AG04450 (cell line): ENCODE results near the gene CLDN1. TPM values are rescaled to one million over a fixed set of nuclear protein-coding genes. Genes with fewer than 3 reads are reported as not detected.

ENCODE experiments used
- CTCF ChIA-PET: fragments of 300-600, 350-600 bp; formaldehyde crosslinking; extraction: SDS; loops from one replicate; lab custom pipeline; 2022; ENCODE audit warnings: antibody characterized with exemption, inconsistent platforms; lab: Charles Lee
- POLR2A ChIA-PET: fragments of 350-600 bp; formaldehyde crosslinking; extraction: SDS; loops from one replicate; lab custom pipeline; 2021; ENCODE audit warnings: antibody characterized with exemption, inconsistent platforms; lab: Yijun Ruan, JAX
- DNase-seq: peaks from one replicate; pipeline ENCODE4 v3.0.0-alpha.2; 2011; ENCODE audit warnings: low read depth, low spot score
- H3K27ac ChIP-seq: one replicate; pipeline ENCODE4 v1.5.1; 2012; ENCODE audit warnings: low read depth, low read length, control low read depth
- H3K27me3 ChIP-seq: one replicate; pipeline ENCODE4 v1.6.0; 2012; ENCODE audit warnings: low read length; ENCODE audit not compliant: control insufficient read depth, insufficient read depth
- H3K4me3 ChIP-seq: 2 replicates; pipeline ENCODE4 v1.5.1; 2011; ENCODE audit warnings: mild to moderate bottlenecking, low read depth, low read length, control low read depth
- H3K9me3 ChIP-seq: 2 replicates; pipeline ENCODE4 v1.5.1; 2012; ENCODE audit warnings: low read length; ENCODE audit not compliant: control insufficient read depth, insufficient read depth
- polyA plus RNA-seq: library from polyadenylated mRNA; depleted of rRNA; stranded (reverse); fragments of >200 nt; gene quantifications from 2 replicates; pipeline ENCODE4 v1.2.3, GENCODE V29; 2011; rRNA removed
- TF ChIP-seq, protein P1 (sequence below): IDR thresholded peaks from 2 replicates; pipeline ENCODE4 v1.5.1; 2011; ENCODE audit warnings: low read depth, low read length, control low read depth, inconsistent platforms

Gene CLDN1
- polyA plus RNA-seq, 1 experiment, result 9.6 TPM

DNA sequence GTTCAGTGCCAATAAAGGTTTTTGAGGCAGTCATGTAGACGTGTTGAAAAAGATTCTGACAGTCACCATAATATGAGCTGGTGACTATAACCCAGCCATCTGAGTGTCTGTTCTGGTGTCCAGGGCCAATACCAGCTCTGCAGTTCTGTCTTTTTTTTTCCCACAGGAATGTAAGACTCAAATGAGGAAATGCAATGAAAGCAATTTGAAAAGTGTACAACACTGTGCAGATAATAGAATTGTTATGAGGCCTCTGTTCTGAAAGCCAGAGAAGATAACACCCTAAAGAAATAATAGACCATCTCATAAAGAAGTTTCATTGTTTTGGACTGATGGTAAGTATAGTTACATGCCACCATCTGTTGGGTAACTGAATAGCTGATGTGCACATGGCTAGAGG lies 57.1 kb downstream of the CLDN1 start:
- DNase-seq, result no peak
- TF ChIP-seq, protein P1, sequence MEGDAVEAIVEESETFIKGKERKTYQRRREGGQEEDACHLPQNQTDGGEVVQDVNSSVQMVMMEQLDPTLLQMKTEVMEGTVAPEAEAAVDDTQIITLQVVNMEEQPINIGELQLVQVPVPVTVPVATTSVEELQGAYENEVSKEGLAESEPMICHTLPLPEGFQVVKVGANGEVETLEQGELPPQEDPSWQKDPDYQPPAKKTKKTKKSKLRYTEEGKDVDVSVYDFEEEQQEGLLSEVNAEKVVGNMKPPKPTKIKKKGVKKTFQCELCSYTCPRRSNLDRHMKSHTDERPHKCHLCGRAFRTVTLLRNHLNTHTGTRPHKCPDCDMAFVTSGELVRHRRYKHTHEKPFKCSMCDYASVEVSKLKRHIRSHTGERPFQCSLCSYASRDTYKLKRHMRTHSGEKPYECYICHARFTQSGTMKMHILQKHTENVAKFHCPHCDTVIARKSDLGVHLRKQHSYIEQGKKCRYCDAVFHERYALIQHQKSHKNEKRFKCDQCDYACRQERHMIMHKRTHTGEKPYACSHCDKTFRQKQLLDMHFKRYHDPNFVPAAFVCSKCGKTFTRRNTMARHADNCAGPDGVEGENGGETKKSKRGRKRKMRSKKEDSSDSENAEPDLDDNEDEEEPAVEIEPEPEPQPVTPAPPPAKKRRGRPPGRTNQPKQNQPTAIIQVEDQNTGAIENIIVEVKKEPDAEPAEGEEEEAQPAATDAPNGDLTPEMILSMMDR, result no peak
- ChIA-PET POLR2A (no interaction called here), CTCF (interaction anchor here (2.4 kb wide), 1 partner anchor 41 kb away, joined by 9 read pairs; no protein-coding TSS in a partner anchor)
- Histone ChIP-seq H3K4me3 (no peak overlapping the region), H3K27me3 (no peaks in the 10 kb centered on the region), H3K27ac (no peak overlapping the region), H3K9me3 (no peaks in the 10 kb centered on the region)

DNA sequence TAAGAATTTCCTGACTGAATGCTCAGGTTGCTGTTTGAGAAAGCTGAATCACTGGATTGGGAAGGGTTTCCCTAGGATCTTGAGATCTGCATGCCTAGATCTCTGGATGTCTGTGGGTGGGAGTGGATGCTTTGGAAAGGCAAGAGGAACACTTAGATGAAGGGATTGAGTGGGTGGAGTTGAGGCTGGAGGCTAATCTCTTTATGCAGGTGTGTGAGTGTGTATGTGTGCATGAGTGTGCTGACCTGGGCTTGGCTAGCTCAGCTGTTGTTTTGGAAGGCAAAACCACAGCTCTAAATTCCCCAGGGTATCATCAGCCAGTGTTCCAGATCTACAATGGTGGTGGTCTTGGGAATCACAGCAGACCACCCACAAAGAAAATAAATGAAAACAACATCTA lies 60.5 kb downstream of the CLDN1 start:
- Histone ChIP-seq H3K27me3 (no peaks in the 10 kb centered on the region), H3K4me3 (no peak overlapping the region), H3K9me3 (no peaks in the 10 kb centered on the region), H3K27ac (no peak overlapping the region)
- no peak for DNase-seq
- ChIA-PET CTCF (interaction anchor here (2.8 kb wide), 1 partner anchor 61 kb away, joined by 8 read pairs; the partner anchor contains the start of gene CLDN1), POLR2A (no interaction called here)
- TF ChIP-seq, protein P1, result no peak

DNA sequence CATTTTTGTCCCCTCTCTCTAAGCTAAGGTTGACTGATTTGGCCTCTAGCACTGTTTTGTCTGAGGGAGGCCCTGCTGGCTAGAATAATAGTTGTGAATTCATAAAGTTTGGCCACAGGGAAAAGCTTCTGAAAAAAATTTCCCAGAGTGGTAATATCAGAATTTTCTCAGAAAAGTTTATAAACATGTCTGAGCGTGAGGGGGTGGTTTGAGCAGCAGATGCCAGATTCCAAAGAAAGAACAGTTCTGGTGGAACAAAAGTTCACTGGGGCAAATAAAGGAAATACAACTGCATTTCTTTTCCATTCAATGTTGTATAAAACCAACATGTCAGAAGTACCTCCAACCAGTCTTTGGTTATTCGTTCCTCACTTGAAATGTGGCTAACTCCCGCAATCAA lies 61.2 kb downstream of the CLDN1 start:
- no peak for DNase-seq
- Histone ChIP-seq H3K27ac (no peak overlapping the region), H3K9me3 (no peaks in the 10 kb centered on the region), H3K27me3 (no peaks in the 10 kb centered on the region), H3K4me3 (no peak overlapping the region)
- TF ChIP-seq, protein P1, result no peak
- CTCF ChIA-PET, result interaction anchor here (2.8 kb wide), 1 partner anchor 61 kb away, joined by 8 read pairs; the partner anchor contains the start of gene CLDN1
- POLR2A ChIA-PET, result no interaction called here

DNA sequence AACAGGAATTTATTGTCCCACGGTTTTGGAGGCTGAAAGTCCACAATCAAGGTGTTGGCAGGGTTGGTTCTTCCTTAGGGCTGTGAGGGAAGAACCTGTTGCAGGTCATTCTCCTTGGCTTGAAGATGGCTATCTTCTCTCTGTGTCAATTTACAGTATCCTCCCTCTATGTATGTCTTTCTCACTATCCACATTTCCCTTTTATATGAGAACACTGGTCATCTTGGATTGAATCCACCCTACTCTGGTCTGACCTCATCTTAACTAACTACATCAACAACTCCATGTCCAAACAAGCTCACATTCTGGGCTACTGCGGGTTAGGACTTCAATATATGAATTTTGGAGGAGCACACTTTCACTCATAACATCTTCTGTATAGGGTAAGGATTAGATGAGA lies 61.9 kb downstream of the CLDN1 start:
- Histone ChIP-seq H3K4me3 (no peak overlapping the region), H3K9me3 (no peaks in the 10 kb centered on the region), H3K27me3 (no peaks in the 10 kb centered on the region), H3K27ac (no peak overlapping the region)
- CTCF ChIA-PET, result interaction anchor here (2.8 kb wide), 1 partner anchor 62 kb away, joined by 8 read pairs; the partner anchor contains the start of gene CLDN1
- TF ChIP-seq, protein P1, result no peak
- no peak for DNase-seq
- POLR2A ChIA-PET, result no interaction called here

DNA sequence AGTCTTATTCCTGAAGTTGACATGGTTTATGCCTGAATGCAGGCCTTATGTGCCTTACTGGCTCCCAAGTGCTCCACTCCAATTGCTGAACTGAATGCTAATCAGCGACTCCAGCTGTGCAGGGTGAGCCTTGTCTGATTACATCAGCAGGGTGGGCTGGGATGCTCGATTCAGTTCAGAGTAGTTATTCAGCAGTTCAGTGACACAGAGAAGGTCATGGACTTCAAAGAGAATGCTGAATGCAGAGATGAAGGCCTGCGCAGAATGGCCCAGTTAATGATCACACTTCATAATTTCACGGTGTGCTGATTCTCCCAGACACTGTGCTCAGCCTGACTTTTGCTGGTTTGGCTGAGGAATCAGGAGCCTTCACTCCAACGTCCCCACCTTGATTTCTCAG lies 63.6 kb downstream of the CLDN1 start:
- ChIA-PET CTCF (interaction anchor here (3.7 kb wide), 1 partner anchor 63 kb away, joined by 11 read pairs; the partner anchor contains the start of gene CLDN1), POLR2A (no interaction called here)
- TF ChIP-seq, protein P1, result no peak
- no peak overlapping the region for H3K4me3 ChIP-seq
- H3K27ac ChIP-seq, result no peak overlapping the region
- H3K27me3 ChIP-seq, result no peaks in the 10 kb centered on the region
- DNase-seq, result no peak
- H3K9me3 ChIP-seq, result no peaks in the 10 kb centered on the region

Other genes starting within 250 kb of the CLDN1 start
- 23.8 and 32.6 TPM in 2 replicates for gene P3H2, start 201.5 kb downstream of the CLDN1 start, polyA plus RNA-seq
- 0.04 and 0.25 TPM in 2 replicates for gene CLDN16, start 65.7 kb upstream of the CLDN1 start, polyA plus RNA-seq
- gene TMEM207, start 127.5 kb upstream of the CLDN1 start, polyA plus RNA-seq, result not detected in 2 replicates
- 9.9 and 11.4 TPM in 2 replicates for gene IL1RAP, start 191.6 kb upstream of the CLDN1 start, polyA plus RNA-seq